Skeletal muscle cell (primary cell): ENCODE data around the gene CNTLN.
A peak's percentile ranks its signal among the peaks of the same experiment; 100 is the strongest.
"Not testable (repeated sequence)": the region's sequence is repeated elsewhere in the genome, so short reads cannot be mapped to it uniquely, and the experiment has no call there.

ENCODE experiments used
- DNase-seq: peaks from one replicate; pipeline ENCODE4 v3.0.0-alpha.2; 2010; ENCODE audit warnings: low read depth
- H3K4me3 ChIP-seq: 2 replicates; pipeline ENCODE4 v1.5.1; 2011; ENCODE audit warnings: low read depth, mild to moderate bottlenecking, control low read depth, low read length, moderate library complexity

The CNTLN gene

GRCh38 chr9:17166346-17166745 is 31.5 kb downstream of the CNTLN start:
- H3K4me3 ChIP-seq: no peak overlapping the region
- no peak for DNase-seq

- DNase-seq: no peak
- no peak overlapping the region for H3K4me3 ChIP-seq
These were observed 36.7 kb downstream of the CNTLN start for GRCh38 chr9:17171309-17172094.

GRCh38 chr9:17177496-17177895 is 42.7 kb downstream of the CNTLN start:
- not testable (repeated sequence) for DNase-seq

GRCh38 chr9:17185481-17186029 is 50.7 kb downstream of the CNTLN start:
- DNase-seq: no peak
- no peak overlapping the region for H3K4me3 ChIP-seq

More at GRCh38 chr9:17177496-17177895, 42.7 kb downstream of the CNTLN start:
- H3K4me3 ChIP-seq: not testable (repeated sequence)

GRCh38 chr9:17191082-17191481 is 56.2 kb downstream of the CNTLN start:
- peak; percentile 0 for DNase-seq

GRCh38 chr9:17204611-17205152 is 69.8 kb downstream of the CNTLN start:
- H3K4me3 ChIP-seq: no peak overlapping the region
- DNase-seq: no peak

More at GRCh38 chr9:17191082-17191481, 56.2 kb downstream of the CNTLN start:
- no peak overlapping the region for H3K4me3 ChIP-seq

GRCh38 chr9:17216011-17216410 is 81.2 kb downstream of the CNTLN start:
- DNase-seq: no peak
- H3K4me3 ChIP-seq: no peak overlapping the region

GRCh38 chr9:17216646-17217045 is 81.8 kb downstream of the CNTLN start:
- no peak overlapping the region for H3K4me3 ChIP-seq
- no peak for DNase-seq

GRCh38 chr9:17217272-17217671 is 82.4 kb downstream of the CNTLN start:
- DNase-seq: no peak
- no peak overlapping the region for H3K4me3 ChIP-seq

- no peak for DNase-seq
These were observed 84.4 kb downstream of the CNTLN start for GRCh38 chr9:17219261-17219660.

GRCh38 chr9:17222932-17223331 is 88.1 kb downstream of the CNTLN start:
- DNase-seq: no peak
- H3K4me3 ChIP-seq: no peak overlapping the region

More at GRCh38 chr9:17219261-17219660, 84.4 kb downstream of the CNTLN start:
- H3K4me3 ChIP-seq: no peak overlapping the region

GRCh38 chr9:17225407-17225806 is 90.6 kb downstream of the CNTLN start:
- H3K4me3 ChIP-seq: no peak overlapping the region
- no peak for DNase-seq

- no peak overlapping the region for H3K4me3 ChIP-seq
- DNase-seq: no peak
These were observed 95.2 kb downstream of the CNTLN start for GRCh38 chr9:17229945-17230560.

- H3K4me3 ChIP-seq: no peak overlapping the region
- DNase-seq: no peak
These were observed 95.8 kb downstream of the CNTLN start for GRCh38 chr9:17230646-17231045.

GRCh38 chr9:17236147-17236546 is 101.3 kb downstream of the CNTLN start:
- H3K4me3 ChIP-seq: no peak overlapping the region
- DNase-seq: no peak

- no peak for DNase-seq
- no peak overlapping the region for H3K4me3 ChIP-seq
These were observed 111.9 kb downstream of the CNTLN start for GRCh38 chr9:17246770-17247169.

GRCh38 chr9:17251100-17251499 is 116.3 kb downstream of the CNTLN start:
- DNase-seq: no peak

GRCh38 chr9:17268531-17269188 is 133.8 kb downstream of the CNTLN start:
- not testable (repeated sequence) for DNase-seq, H3K4me3 ChIP-seq

More at GRCh38 chr9:17251100-17251499, 116.3 kb downstream of the CNTLN start:
- no peak overlapping the region for H3K4me3 ChIP-seq

GRCh38 chr9:17269799-17270198 is 135.0 kb downstream of the CNTLN start:
- no peak for DNase-seq
- H3K4me3 ChIP-seq: no peak overlapping the region

GRCh38 chr9:17272536-17272935 is 137.7 kb downstream of the CNTLN start:
- H3K4me3 ChIP-seq: no peak overlapping the region
- DNase-seq: no peak
